Measurements from ENCODE around the gene SS18. TPM values are rescaled to one million over a fixed set of nuclear protein-coding genes. Genes with fewer than 3 reads are reported as not detected.

SS18 gene
- total RNA-seq, 1 donor from 2014 or later, result 99.7 TPM

- Mint-ChIP-seq H3K36me3 (ENCODE audit: low read depth) (peaks cover 76% of the 10 kb centered on the region), H3K27ac (no peak overlapping the region), H3K9me3 (peaks cover 6% of the 10 kb centered on the region), H3K4me1 (peaks cover 22% of the 10 kb centered on the region), H3K27me3 (no peaks in the 10 kb centered on the region), H3K4me3 (no peak overlapping the region)
- CTCF ChIA-PET, result no interaction called here
- ATAC-seq (ENCODE audit: low read depth) (no peak), DNase-seq (no peak)
- intact Hi-C loops (cut with micrococcal nuclease), result loop anchor here (1.0 kb wide), 1 partner anchor 17 kb away; the partner anchor contains the start of gene SS18
- POLR2A ChIA-PET, result no interaction called here
- no peak for TF ChIP-seq CTCF (IDR thresholded peaks at IDR 0.05)
These were observed 16.7 kb downstream of the SS18 start for GRCh38 chr18:26073758-26074157.

- TF ChIP-seq CTCF (IDR thresholded peaks at IDR 0.05), result no peak
- Mint-ChIP-seq H3K36me3 (ENCODE audit: low read depth) (peaks cover 76% of the 10 kb centered on the region), H3K27ac (peak overlapping the region; percentile 12), H3K4me3 (no peak overlapping the region), H3K9me3 (peaks cover 6% of the 10 kb centered on the region), H3K4me1 (peaks cover 30% of the 10 kb centered on the region), H3K27me3 (no peaks in the 10 kb centered on the region)
- POLR2A ChIA-PET, result no interaction called here
- intact Hi-C loops (cut with micrococcal nuclease), result no loop called here
- ATAC-seq (ENCODE audit: low read depth) (no peak), DNase-seq (no peak)
- CTCF ChIA-PET, result no interaction called here
These were observed 18.7 kb downstream of the SS18 start for GRCh38 chr18:26071725-26072124.

GRCh38 chr18:26071020-26071419 is 19.4 kb downstream of the SS18 start:
- POLR2A ChIA-PET, result no interaction called here
- Mint-ChIP-seq H3K4me3 (no peak overlapping the region), H3K27me3 (no peaks in the 10 kb centered on the region), H3K4me1 (peaks cover 30% of the 10 kb centered on the region), H3K27ac (no peak overlapping the region), H3K9me3 (peaks cover 6% of the 10 kb centered on the region), H3K36me3 (ENCODE audit: low read depth) (peaks cover 77% of the 10 kb centered on the region)
- CTCF ChIA-PET, result no interaction called here
- DNase-seq (no peak), ATAC-seq (ENCODE audit: low read depth) (no peak)
- no peak for TF ChIP-seq CTCF (IDR thresholded peaks at IDR 0.05)
- intact Hi-C loops (cut with micrococcal nuclease), result no loop called here

- H3K27ac Mint-ChIP-seq, result no peak overlapping the region
- H3K9me3 Mint-ChIP-seq, result no peaks in the 10 kb centered on the region
- TF ChIP-seq CTCF (IDR thresholded peaks at IDR 0.05), result no peak
- POLR2A ChIA-PET, result interaction anchor here (0.8 kb wide), 1 partner anchor 11 kb away, joined by 3 read pairs; no protein-coding TSS in a partner anchor
- DNase-seq, result no peak
- peaks cover 15% of the 10 kb centered on the region for H3K4me1 Mint-ChIP-seq
- no peaks in the 10 kb centered on the region for H3K27me3 Mint-ChIP-seq
- H3K36me3 Mint-ChIP-seq (ENCODE audit: low read depth), result peaks cover 58% of the 10 kb centered on the region
- H3K4me3 Mint-ChIP-seq, result no peak overlapping the region
- intact Hi-C loops (cut with micrococcal nuclease), result no loop called here
- CTCF ChIA-PET, result no interaction called here
- no peak for ATAC-seq (ENCODE audit: low read depth)
These were observed 31.1 kb downstream of the SS18 start for GRCh38 chr18:26059357-26059756.

GRCh38 chr18:26057344-26057773 is 33.1 kb downstream of the SS18 start:
- CTCF ChIA-PET, result no interaction called here
- POLR2A ChIA-PET, result no interaction called here
- intact Hi-C loops (cut with micrococcal nuclease), result no loop called here
- TF ChIP-seq CTCF (IDR thresholded peaks at IDR 0.05), result no peak
- H3K27me3 Mint-ChIP-seq, result no peaks in the 10 kb centered on the region
- peaks cover 67% of the 10 kb centered on the region for H3K36me3 Mint-ChIP-seq (ENCODE audit: low read depth)
- ATAC-seq (ENCODE audit: low read depth) (no peak), DNase-seq (no peak)
- peaks cover 10% of the 10 kb centered on the region for H3K4me1 Mint-ChIP-seq
- no peaks in the 10 kb centered on the region for H3K9me3 Mint-ChIP-seq
- no peak overlapping the region for H3K27ac Mint-ChIP-seq
- H3K4me3 Mint-ChIP-seq, result no peak overlapping the region
